SU-DHL-6 (cell line): ENCODE measurements around the gene TMEM33.

Experiments used
- H2AFZ ChIP-seq: fragments of 200-600 bp; sonication (generic); 2 replicates; pipeline ENCODE4 v1.6.1; 2014; ENCODE audit warnings: low read depth, mild to moderate bottlenecking, moderate library complexity, mixed read lengths, antibody characterized with exemption, low read length; ENCODE audit not compliant: severe bottlenecking
- H3F3A ChIP-seq: fragments of 200-600 bp; shearing (Covaris generic); 2 replicates; pipeline ENCODE4 v1.6.0; 2016; ENCODE audit warnings: antibody characterized with exemption, mild to moderate bottlenecking; ENCODE audit not compliant: insufficient read depth
- H3K27ac ChIP-seq: fragments of 200-600 bp; sonication (generic); 2 replicates; pipeline ENCODE4 v1.5.1; 2016; ENCODE audit warnings: low read depth, mild to moderate bottlenecking, low read length, moderate library complexity, mixed read lengths
- H3K27me3 ChIP-seq: fragments of 200-600 bp; sonication (generic), shearing (Covaris generic); 2 replicates; pipeline ENCODE4 v1.6.0; 2014; ENCODE audit warnings: mild to moderate bottlenecking, low read length
- H3K36me3 ChIP-seq: fragments of 200-600 bp; sonication (generic); 2 replicates; pipeline ENCODE4 v1.6.1; 2014; ENCODE audit warnings: mild to moderate bottlenecking, low read length, mixed read lengths
- H3K4me2 ChIP-seq: fragments of 300-600, 200-600 bp; shearing (Covaris generic), sonication (generic); 2 replicates; pipeline ENCODE4 v1.6.0; 2014; ENCODE audit warnings: low read length, low read depth, mild to moderate bottlenecking; ENCODE audit not compliant: poor library complexity, severe bottlenecking
- H3K4me3 ChIP-seq: fragments of 200-600 bp; sonication (generic); 2 replicates; pipeline ENCODE4 v1.5.1; 2014; ENCODE audit warnings: antibody characterized with exemption, low read length, mild to moderate bottlenecking, mixed read lengths; ENCODE audit not compliant: insufficient read depth, poor library complexity, severe bottlenecking
- H3K79me2 ChIP-seq: fragments of 200-600 bp; sonication (generic); 2 replicates; pipeline ENCODE4 v1.6.1; 2014; ENCODE audit warnings: mild to moderate bottlenecking, low read length, moderate library complexity; ENCODE audit not compliant: insufficient read depth
- H3K9ac ChIP-seq: fragments of 200-600 bp; sonication (generic); 2 replicates; pipeline ENCODE4 v1.7.0; 2014; ENCODE audit warnings: mild to moderate bottlenecking, low read length
- H3K9me2 ChIP-seq: fragments of 200-600 bp; sonication (generic); replicated peaks from 2 replicates; pipeline ENCODE4 v1.6.1; 2014; ENCODE audit warnings: low read length; ENCODE audit not compliant: insufficient read depth
- H3K9me3 ChIP-seq: fragments of 200-600 bp; sonication (generic); 2 replicates; pipeline ENCODE4 v1.6.1; 2014; ENCODE audit warnings: low read length, mixed read lengths; ENCODE audit not compliant: insufficient read depth
- H4K20me1 ChIP-seq: fragments of 200-600 bp; sonication (generic); 2 replicates; pipeline ENCODE4 v1.6.1; 2014; ENCODE audit warnings: low read depth, mild to moderate bottlenecking, antibody characterized with exemption, low read length, moderate library complexity, mixed read lengths
- EZH2phosphoT487 ChIP-seq: fragments of 200-600 bp; sonication (generic), shearing (Covaris generic); conservative IDR thresholded peaks from 2 replicates; pipeline ENCODE4 v1.6.1; 2018; ENCODE audit warnings: mild to moderate bottlenecking, antibody characterized with exemption, low read length, moderate library complexity, mixed read lengths
- TF ChIP-seq, protein P1 (sequence below): fragments of 200-600 bp; sonication (generic); IDR thresholded peaks from one replicate; pipeline ENCODE4 v1.5.1; 2017; ENCODE audit warnings: antibody characterized with exemption, mild to moderate bottlenecking, low read length, moderate library complexity; ENCODE audit not compliant: insufficient read depth, poor library complexity, severe bottlenecking

TMEM33 gene

DNA sequence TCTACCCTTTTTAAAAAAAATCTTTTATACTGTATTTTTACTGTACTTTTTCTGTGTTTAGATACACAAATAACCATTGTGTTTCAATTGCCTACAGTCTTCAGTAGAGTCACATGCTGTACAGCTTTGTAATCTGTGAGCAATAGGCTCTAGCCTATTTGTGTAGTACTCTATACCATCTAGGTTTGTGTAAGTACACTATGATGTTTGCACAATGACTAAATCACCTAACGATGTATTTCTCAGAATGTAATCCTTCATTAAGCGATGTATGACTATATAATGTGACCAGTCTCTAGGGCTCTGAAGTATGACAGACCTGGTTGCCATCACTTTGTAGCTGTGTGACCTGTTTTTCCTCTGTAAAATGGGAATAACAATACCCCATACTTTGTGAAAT is 32.2 kb downstream of the TMEM33 start:
- Histone ChIP-seq H3K36me3 (no peaks in the 10 kb centered on the region), H3F3A (peaks cover 7% of the 10 kb centered on the region; the same call in 1 of the 2 replicates), H3K27ac (no peak overlapping the region), H2AFZ (no peak overlapping the region), H4K20me1 (no peaks in the 10 kb centered on the region), H3K9me3 (no peaks in the 10 kb centered on the region), H3K9ac (no peak overlapping the region), H3K4me3 (no peak overlapping the region), H3K27me3 (no peaks in the 10 kb centered on the region), H3K9me2 (no peaks in the 10 kb centered on the region), H3K4me2 (no peak overlapping the region), H3K79me2 (no peaks in the 10 kb centered on the region)
- TF ChIP-seq EZH2phosphoT487, result no peak
- TF ChIP-seq, protein P1, sequence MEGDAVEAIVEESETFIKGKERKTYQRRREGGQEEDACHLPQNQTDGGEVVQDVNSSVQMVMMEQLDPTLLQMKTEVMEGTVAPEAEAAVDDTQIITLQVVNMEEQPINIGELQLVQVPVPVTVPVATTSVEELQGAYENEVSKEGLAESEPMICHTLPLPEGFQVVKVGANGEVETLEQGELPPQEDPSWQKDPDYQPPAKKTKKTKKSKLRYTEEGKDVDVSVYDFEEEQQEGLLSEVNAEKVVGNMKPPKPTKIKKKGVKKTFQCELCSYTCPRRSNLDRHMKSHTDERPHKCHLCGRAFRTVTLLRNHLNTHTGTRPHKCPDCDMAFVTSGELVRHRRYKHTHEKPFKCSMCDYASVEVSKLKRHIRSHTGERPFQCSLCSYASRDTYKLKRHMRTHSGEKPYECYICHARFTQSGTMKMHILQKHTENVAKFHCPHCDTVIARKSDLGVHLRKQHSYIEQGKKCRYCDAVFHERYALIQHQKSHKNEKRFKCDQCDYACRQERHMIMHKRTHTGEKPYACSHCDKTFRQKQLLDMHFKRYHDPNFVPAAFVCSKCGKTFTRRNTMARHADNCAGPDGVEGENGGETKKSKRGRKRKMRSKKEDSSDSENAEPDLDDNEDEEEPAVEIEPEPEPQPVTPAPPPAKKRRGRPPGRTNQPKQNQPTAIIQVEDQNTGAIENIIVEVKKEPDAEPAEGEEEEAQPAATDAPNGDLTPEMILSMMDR, result no peak

DNA sequence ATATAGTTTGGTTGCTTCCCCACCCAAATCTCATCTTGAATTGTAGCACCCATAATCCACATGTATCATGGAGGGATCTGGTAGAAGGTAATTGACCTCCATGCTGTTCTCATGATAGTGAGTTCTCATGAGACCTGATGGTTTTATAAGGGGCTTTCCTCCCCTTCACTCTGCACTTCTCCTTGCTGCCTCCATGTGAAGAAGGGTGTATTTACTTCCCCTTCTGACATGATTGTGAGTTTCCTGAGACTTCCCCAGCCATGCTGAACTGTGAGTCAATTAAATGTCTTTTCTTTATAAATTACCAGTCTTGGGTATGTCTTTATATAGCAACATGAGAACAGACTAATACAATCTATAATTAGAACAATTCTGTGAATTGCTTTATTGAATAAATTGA is 34.4 kb downstream of the TMEM33 start:
- Histone ChIP-seq H3F3A (no peaks in the 10 kb centered on the region), H3K27ac (no peak overlapping the region)

DNA sequence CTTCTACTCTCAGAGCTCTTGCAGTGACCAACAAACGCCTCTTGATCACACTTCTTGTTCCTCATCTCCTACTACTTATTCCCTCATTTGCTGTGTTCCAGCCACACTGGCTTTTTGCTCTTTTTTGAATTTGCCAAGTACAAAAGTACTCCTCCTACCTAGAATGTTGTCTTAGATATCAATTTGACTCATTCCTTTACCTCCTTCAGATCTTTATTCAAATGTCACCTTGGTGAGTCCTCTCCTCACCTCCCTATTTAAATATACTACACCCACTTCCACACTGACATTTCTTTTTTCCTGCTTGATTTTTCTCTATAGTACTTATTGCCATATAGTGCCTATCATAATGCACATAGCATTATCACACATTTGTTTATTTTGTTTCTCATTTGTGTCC is 40.1 kb downstream of the TMEM33 start:
- H3K9me3 ChIP-seq, result no peaks in the 10 kb centered on the region
- H3K9ac ChIP-seq, result no peak overlapping the region
- no peak overlapping the region for H3K4me2 ChIP-seq
- no peaks in the 10 kb centered on the region for H3F3A ChIP-seq
- H3K27ac ChIP-seq, result no peak overlapping the region
- no peak overlapping the region for H3K4me3 ChIP-seq
- TF ChIP-seq, protein P1, result no peak
- TF ChIP-seq EZH2phosphoT487, result no peak
- H4K20me1 ChIP-seq, result no peaks in the 10 kb centered on the region
- H3K27me3 ChIP-seq, result no peaks in the 10 kb centered on the region
- no peaks in the 10 kb centered on the region for H3K36me3 ChIP-seq
- H3K79me2 ChIP-seq, result no peaks in the 10 kb centered on the region
- no peaks in the 10 kb centered on the region for H3K9me2 ChIP-seq
- no peak overlapping the region for H2AFZ ChIP-seq

More for the DNA sequence above, 34.4 kb downstream of the TMEM33 start:
- Histone ChIP-seq H3K27me3 (no peaks in the 10 kb centered on the region), H2AFZ (no peak overlapping the region), H3K4me3 (no peak overlapping the region), H3K9me2 (no peaks in the 10 kb centered on the region), H3K9ac (no peak overlapping the region), H3K9me3 (no peaks in the 10 kb centered on the region), H3K36me3 (no peaks in the 10 kb centered on the region), H3K79me2 (no peaks in the 10 kb centered on the region), H3K4me2 (no peak overlapping the region), H4K20me1 (no peaks in the 10 kb centered on the region)
- no peak for TF ChIP-seq EZH2phosphoT487
- TF ChIP-seq, protein P1, result no peak
